GM18526 (cell line): Measurements from ENCODE around the gene H2AZ2.

Experiments
- POLR2A ChIP-seq: IDR thresholded peaks from 3 replicates; pipeline ENCODE4 v1.6.1; 2011; ENCODE audit not compliant: insufficient read length; ENCODE audit errors: extremely low read depth

H2AZ2 gene

GRCh38 chr7:44796504-44797328 lies 51.2 kb downstream of the H2AZ2 start, which contains the start of gene PPIA:
PPIA (plus strand) TSS chr7:44796681; CDS start chr7:44796725, 44 bp downstream.
- peak; percentile 99 for TF ChIP-seq POLR2A

GRCh38 chr7:44796034-44796503 lies 51.8 kb downstream of the H2AZ2 start:
- no peak for TF ChIP-seq POLR2A

GRCh38 chr7:44794331-44794730 lies 53.6 kb downstream of the H2AZ2 start:
- TF ChIP-seq POLR2A: no peak

- TF ChIP-seq POLR2A: no peak
Observed at GRCh38 chr7:44793919-44794318, 54.0 kb downstream of the H2AZ2 start.

- no peak for TF ChIP-seq POLR2A
Observed at GRCh38 chr7:44791278-44792219, 56.3 kb downstream of the H2AZ2 start.

GRCh38 chr7:44789990-44790389 lies 57.9 kb downstream of the H2AZ2 start:
- TF ChIP-seq POLR2A: no peak

GRCh38 chr7:44787762-44788161 lies 60.1 kb downstream of the H2AZ2 start:
- TF ChIP-seq POLR2A: no peak

GRCh38 chr7:44787041-44787440 lies 60.8 kb downstream of the H2AZ2 start:
- TF ChIP-seq POLR2A: no peak

- TF ChIP-seq POLR2A: no peak
Observed at GRCh38 chr7:44784364-44784763, 63.5 kb downstream of the H2AZ2 start.

GRCh38 chr7:44783407-44783806 lies 64.5 kb downstream of the H2AZ2 start:
- TF ChIP-seq POLR2A: no peak

GRCh38 chr7:44782460-44782859 lies 65.4 kb downstream of the H2AZ2 start:
- TF ChIP-seq POLR2A: no peak
